BLaER1 treated with 17β-estradiol and CSF1 and Interleukin-3, amounts not matched to agents 10 nM and 100 nM (cell line): ENCODE results near the gene HHIP.

ENCODE experiments used
- H3K27ac ChIP-seq, 11 experiments: shearing (Covaris generic); formaldehyde crosslinking; 2 replicates each; pipeline ENCODE4 v1.8.1; 2022
- H3K27me3 ChIP-seq, 11 experiments: shearing (Covaris generic); formaldehyde crosslinking; 2 replicates each; pipeline ENCODE4 v1.8.1; 2022
- H3K36me3 ChIP-seq, 11 experiments: shearing (Covaris generic); formaldehyde crosslinking; 2 replicates each; pipeline ENCODE4 v1.8.1; 2022
- H3K4me1 ChIP-seq, 10 experiments: shearing (Covaris generic); formaldehyde crosslinking; 2 replicates each; pipeline ENCODE4 v1.8.1; 2022
- H3K4me2 ChIP-seq, 11 experiments: shearing (Covaris generic); formaldehyde crosslinking; 2 replicates each; pipeline ENCODE4 v1.8.1; 2022
- H3K4me3 ChIP-seq, 10 experiments: shearing (Covaris generic); formaldehyde crosslinking; 2 replicates each; pipeline ENCODE4 v1.8.1; 2022
- H3K9ac ChIP-seq, 11 experiments: shearing (Covaris generic); formaldehyde crosslinking; 2 replicates each; pipeline ENCODE4 v1.8.1; 2022
- H3K9me3 ChIP-seq, 11 experiments: shearing (Covaris generic); formaldehyde crosslinking; replicated peaks in 1 of 11; 2 replicates each; pipeline ENCODE4 v1.8.1; 2022
- H4K20me1 ChIP-seq, 11 experiments: shearing (Covaris generic); formaldehyde crosslinking; 2 replicates each; pipeline ENCODE4 v1.8.1; 2022
- Cebpa-rat ChIP-seq, 11 experiments: shearing (Covaris generic); IDR thresholded peaks; 2 replicates each; pipeline ENCODE4 v1.8.1; 2022

Gene HHIP

DNA sequence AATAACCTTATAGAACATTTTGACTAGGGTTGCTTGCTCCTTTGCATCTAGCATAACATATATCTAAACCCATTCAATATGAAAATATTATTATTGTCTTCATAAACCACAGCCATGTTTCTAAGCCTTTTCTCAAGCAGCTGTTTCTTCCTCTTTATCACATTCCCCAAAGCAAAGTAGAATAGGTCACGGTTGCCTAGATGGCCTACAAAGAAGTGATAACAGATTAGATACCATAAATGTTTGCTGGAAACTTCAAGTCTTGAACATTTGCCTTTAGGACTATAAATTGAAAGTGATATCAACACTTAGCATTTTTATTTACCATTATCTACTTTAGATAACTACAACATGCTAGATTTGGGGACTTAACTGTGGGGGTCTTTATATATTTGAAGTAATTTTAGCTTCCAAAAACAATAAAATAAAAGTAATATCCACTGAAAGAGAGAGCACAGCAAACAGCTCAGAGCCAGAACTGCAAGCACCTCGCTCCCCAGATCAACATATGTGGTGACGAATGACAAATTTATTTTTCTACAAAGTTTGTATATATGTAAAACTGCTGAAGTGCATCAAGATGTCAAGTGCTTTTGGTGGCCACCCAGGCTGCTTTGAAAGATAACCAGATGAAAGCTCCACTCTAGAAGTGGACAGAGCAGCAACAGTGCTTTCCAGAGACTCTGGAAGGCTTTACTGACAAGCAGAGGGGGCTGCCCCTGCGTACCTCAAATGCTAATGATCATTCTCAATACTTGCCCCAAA, 8.0 kb downstream of the HHIP start:
- H3K9ac ChIP-seq = no peak overlapping the region
- H4K20me1 ChIP-seq = no peaks in the 10 kb centered on the region
- peaks cover 0 to 1% (median 0%) of the 10 kb centered on the region in 11 experiments; a peak in 1 of 22 replicates for H3K27me3 ChIP-seq
- peaks cover 0 to 8% (median 4%) of the 10 kb centered on the region in 10 experiments; a peak in 8 of 20 replicates for H3K4me1 ChIP-seq
- no peak overlapping the region for H3K4me2 ChIP-seq
- H3K27ac ChIP-seq = no peak overlapping the region
- H3K9me3 ChIP-seq = no peaks in the 10 kb centered on the region
- H3K36me3 ChIP-seq = no peaks in the 10 kb centered on the region
- H3K4me3 ChIP-seq = no peak overlapping the region
- TF ChIP-seq Cebpa-rat (IDR thresholded peaks at IDR 0.05) = no peak

DNA sequence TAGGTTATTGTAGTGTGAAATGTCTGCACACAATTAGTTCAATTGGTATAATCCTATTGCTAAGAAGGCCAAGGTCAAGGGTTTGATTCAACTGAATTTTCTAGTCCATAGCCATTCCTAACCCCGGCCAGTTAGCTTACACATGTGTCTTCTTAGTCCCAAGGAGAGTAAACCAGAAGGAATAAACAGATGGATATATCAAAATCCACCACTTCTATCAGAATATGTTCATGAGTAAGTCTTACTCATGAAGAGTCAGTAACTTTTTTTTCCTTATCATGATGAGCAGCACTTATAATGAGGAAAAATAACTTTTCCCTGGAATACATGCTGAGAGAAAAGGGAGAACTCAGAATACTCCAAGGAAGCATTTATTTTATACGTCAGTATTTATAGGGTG, 9.5 kb downstream of the HHIP start:
- Histone ChIP-seq H3K9me3 (no peaks in the 10 kb centered on the region), H3K9ac (no peak overlapping the region), H4K20me1 (no peaks in the 10 kb centered on the region), H3K4me3 (no peak overlapping the region), H3K27me3 (no peaks in the 10 kb centered on the region), H3K27ac (no peak overlapping the region), H3K4me1 (peaks cover 0 to 21% (median 12%) of the 10 kb centered on the region in 10 experiments; a peak in 9 of 20 replicates), H3K36me3 (no peaks in the 10 kb centered on the region), H3K4me2 (no peak overlapping the region)
- no peak for TF ChIP-seq Cebpa-rat (IDR thresholded peaks at IDR 0.05)

DNA sequence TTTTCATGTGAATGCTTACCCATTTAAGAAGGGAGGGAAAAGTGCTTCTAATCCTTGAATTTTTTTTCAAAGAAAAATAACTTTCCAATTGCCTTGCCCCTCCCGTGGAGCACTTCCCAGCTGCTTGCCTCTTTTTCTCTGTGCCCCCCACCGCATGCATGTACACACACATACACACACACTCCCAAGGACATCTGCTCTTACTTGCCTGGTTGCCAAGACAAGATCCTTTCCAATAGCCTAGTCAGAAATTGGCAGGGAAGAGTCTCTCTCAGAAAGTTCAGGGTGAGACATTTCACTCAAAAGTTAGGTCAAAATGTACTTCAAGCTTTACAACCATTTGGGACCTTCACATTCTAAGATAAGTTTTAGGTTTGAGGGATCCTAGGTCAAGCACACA, 10.9 kb downstream of the HHIP start:
- no peaks in the 10 kb centered on the region for H3K9me3 ChIP-seq
- no peak for TF ChIP-seq Cebpa-rat (IDR thresholded peaks at IDR 0.05)
- H3K36me3 ChIP-seq = no peaks in the 10 kb centered on the region
- H4K20me1 ChIP-seq = no peaks in the 10 kb centered on the region
- no peaks in the 10 kb centered on the region for H3K27me3 ChIP-seq
- no peak overlapping the region for H3K9ac ChIP-seq
- peaks cover 0 to 21% (median 12%) of the 10 kb centered on the region in 10 experiments; a peak in 9 of 20 replicates for H3K4me1 ChIP-seq
- H3K27ac ChIP-seq = no peak overlapping the region
- H3K4me2 ChIP-seq = no peak overlapping the region
- no peak overlapping the region for H3K4me3 ChIP-seq

DNA sequence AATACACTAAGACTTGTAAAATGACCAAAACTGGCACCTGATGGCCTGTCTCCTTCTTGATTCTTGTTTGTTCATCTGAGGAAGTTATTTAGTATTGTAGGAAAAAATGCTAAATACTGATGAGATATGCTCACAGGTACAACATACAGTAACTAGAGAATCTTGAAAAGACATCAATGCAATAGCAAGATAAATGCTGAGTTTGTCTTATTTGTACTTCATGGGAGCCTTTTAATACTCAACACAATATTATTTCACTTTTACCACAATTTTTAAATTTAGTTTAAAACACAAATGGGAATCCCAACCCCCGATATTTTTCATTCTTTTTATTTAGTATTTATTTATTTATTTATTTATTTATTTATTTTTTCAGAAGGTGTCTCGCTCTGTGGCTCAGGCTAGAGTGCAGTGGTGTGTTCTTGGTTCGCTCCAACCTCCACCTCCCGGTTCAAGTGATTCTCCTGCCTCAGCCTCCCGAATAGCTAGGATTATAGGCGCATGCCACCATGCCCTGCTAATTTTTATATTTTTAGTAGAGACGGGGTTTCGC, 12.1 kb downstream of the HHIP start:
- no peak overlapping the region for H3K4me3 ChIP-seq
- H3K4me2 ChIP-seq = peak overlapping the region in 6 of 11 experiments; percentile 9 to 54 (median 37); a peak in 8 of 22 replicates
- H3K4me1 ChIP-seq = peaks cover 0 to 21% (median 12%) of the 10 kb centered on the region in 10 experiments; a peak in 9 of 20 replicates
- no peaks in the 10 kb centered on the region for H3K27me3 ChIP-seq
- no peaks in the 10 kb centered on the region for H3K36me3 ChIP-seq
- no peak overlapping the region for H3K27ac ChIP-seq
- no peaks in the 10 kb centered on the region for H4K20me1 ChIP-seq
- no peaks in the 10 kb centered on the region for H3K9me3 ChIP-seq
- H3K9ac ChIP-seq = no peak overlapping the region
- TF ChIP-seq Cebpa-rat (IDR thresholded peaks at IDR 0.05) = no peak

DNA sequence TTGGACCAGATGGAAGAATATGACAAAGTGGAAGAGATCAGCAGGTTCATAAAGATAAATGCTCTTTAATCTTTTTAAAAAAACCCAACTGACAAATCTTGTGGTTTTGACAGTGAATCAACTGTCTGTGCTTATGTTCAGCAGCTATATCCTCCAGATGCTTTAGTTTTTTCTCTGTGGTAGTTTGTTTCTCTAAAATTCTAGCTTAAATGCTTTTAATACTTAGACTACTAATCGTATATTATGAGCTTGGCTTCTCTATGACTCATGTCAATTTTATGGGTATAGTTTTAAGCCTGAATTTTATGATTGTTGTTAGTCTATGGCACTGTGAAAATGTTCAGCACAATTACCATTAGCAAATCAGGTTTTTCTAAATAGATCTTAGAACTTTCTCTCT, 12.9 kb downstream of the HHIP start:
- Histone ChIP-seq H3K27me3 (no peaks in the 10 kb centered on the region), H3K4me3 (no peak overlapping the region), H3K9ac (no peak overlapping the region), H3K27ac (no peak overlapping the region), H3K4me1 (peaks cover 0 to 21% (median 12%) of the 10 kb centered on the region in 10 experiments; a peak in 9 of 20 replicates), H3K9me3 (no peaks in the 10 kb centered on the region), H4K20me1 (no peaks in the 10 kb centered on the region), H3K36me3 (no peaks in the 10 kb centered on the region), H3K4me2 (peak overlapping the region in 6 of 11 experiments; percentile 9 to 54 (median 37); a peak in 10 of 22 replicates)
- TF ChIP-seq Cebpa-rat (IDR thresholded peaks at IDR 0.05) = no peak

DNA sequence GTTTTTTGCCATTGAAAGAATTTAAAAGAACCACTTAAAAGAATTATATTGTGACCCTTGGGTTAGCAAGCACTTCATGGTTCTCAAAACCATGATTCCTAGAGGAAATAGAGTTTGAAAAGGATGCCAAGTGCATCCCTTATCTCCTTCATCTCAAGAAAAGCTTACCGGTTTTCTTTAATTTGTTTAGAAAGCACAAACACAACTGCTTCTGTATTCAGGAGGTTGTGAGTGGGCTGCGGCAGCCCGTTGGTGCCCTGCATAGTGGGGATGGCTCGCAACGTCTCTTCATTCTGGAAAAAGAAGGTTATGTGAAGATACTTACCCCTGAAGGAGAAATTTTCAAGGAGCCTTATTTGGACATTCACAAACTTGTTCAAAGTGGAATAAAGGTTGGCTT, 13.5 kb downstream of the HHIP start:
- Histone ChIP-seq H3K27me3 (no peaks in the 10 kb centered on the region), H3K4me1 (peaks cover 0 to 21% (median 12%) of the 10 kb centered on the region in 10 experiments; a peak in 9 of 20 replicates), H3K36me3 (no peaks in the 10 kb centered on the region), H3K27ac (no peak overlapping the region), H3K4me3 (no peak overlapping the region), H3K9me3 (no peaks in the 10 kb centered on the region), H4K20me1 (no peaks in the 10 kb centered on the region), H3K4me2 (peak overlapping the region in 6 of 11 experiments; percentile 9 to 54 (median 37); a peak in 7 of 22 replicates), H3K9ac (no peak overlapping the region)
- no peak for TF ChIP-seq Cebpa-rat (IDR thresholded peaks at IDR 0.05)

DNA sequence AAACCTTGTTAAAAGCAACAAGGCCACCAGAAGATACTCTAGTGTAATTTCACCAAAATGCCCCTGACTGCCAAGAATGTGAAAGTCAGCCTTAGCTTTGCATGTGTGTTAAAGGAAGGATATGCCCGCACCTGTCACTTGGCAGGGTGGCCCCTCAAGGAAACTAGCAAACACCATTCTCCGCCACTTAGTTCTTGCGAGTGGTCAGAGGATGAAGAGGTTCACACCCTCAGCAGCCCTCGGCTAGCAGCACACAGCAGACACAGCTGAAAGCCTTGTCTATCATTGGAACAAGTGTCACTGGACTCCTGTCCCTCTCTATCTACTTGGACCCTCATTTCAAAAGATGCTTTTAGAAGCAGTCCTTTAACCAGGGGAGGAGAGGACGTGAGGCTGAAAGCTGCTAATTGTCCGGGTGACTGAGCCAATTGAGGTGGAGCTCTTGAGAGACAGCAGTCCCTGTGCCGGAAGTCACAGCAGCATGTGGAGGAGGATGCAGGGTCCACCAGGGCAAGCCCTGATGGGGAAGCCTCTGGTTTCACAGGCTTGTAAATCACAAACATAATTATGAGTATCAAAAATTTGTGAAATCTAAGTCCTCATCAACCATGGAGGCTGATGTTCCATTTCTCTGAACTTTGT, 18.0 kb downstream of the HHIP start:
- H4K20me1 ChIP-seq = no peaks in the 10 kb centered on the region
- H3K27ac ChIP-seq = no peak overlapping the region
- H3K9ac ChIP-seq = no peak overlapping the region
- peaks cover 0 to 14% (median 8%) of the 10 kb centered on the region in 10 experiments; a peak in 9 of 20 replicates for H3K4me1 ChIP-seq
- H3K4me2 ChIP-seq = no peak overlapping the region
- TF ChIP-seq Cebpa-rat (IDR thresholded peaks at IDR 0.05) = no peak
- no peaks in the 10 kb centered on the region for H3K9me3 ChIP-seq
- H3K27me3 ChIP-seq = no peaks in the 10 kb centered on the region
- H3K4me3 ChIP-seq = no peak overlapping the region
- H3K36me3 ChIP-seq = no peaks in the 10 kb centered on the region

DNA sequence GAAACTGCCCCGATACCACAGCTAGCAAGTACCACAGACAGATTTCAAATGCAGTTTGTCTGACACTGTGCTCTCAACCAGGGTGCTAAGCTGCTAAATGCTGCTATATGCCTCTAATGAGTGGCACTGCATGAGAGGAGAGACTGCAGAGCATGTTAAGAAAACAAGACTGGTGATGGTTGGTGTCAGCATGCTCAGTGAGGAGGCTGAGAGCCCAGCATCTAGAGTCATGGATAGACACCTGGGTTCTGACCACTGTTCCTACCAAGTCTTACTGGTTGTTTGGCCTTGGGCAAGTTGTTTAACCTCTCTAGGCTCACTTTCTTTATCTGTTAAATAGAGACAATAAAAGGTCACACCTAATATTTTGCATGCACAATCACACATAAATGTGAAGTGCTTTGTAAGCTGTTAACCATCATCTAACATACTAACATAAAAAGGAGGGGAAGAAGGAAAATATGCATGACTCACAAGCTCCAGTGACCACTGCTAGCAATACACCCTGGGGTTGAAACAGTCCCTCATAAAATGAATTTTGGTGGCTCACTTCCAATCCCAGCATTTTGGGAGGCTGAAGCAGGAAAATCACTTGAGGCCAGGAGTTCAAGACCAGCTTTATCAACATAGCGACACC, 20.7 kb downstream of the HHIP start:
- Histone ChIP-seq H3K9ac (no peak overlapping the region), H4K20me1 (no peaks in the 10 kb centered on the region), H3K9me3 (no peaks in the 10 kb centered on the region), H3K4me2 (no peak overlapping the region), H3K36me3 (no peaks in the 10 kb centered on the region), H3K4me3 (no peak overlapping the region), H3K27me3 (no peaks in the 10 kb centered on the region), H3K4me1 (no peaks in the 10 kb centered on the region), H3K27ac (no peak overlapping the region)
- TF ChIP-seq Cebpa-rat (IDR thresholded peaks at IDR 0.05) = no peak

DNA sequence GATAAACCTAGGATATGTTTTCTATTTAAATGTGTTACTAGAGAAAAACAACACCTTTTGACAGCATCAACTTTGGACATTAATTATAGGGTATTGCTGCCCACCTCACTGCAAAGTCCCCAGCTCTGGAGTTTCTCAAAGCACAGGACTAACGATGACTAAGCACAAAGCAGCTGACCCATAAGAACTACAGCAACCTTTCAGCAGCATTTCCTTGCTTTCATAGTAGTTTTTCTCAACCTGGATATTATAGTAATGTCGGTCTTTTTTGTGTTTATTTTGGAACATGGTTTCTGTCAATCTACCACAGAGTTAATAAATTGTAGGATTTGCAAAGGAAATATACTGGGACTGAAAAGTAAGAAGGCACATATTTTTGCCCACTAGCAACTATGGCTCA, 21.5 kb downstream of the HHIP start:
- Histone ChIP-seq H3K4me3 (no peak overlapping the region), H3K4me2 (no peak overlapping the region), H3K4me1 (no peaks in the 10 kb centered on the region), H3K36me3 (no peaks in the 10 kb centered on the region), H3K9ac (no peak overlapping the region), H3K27ac (no peak overlapping the region), H4K20me1 (no peaks in the 10 kb centered on the region), H3K27me3 (no peaks in the 10 kb centered on the region), H3K9me3 (no peaks in the 10 kb centered on the region)
- TF ChIP-seq Cebpa-rat (IDR thresholded peaks at IDR 0.05) = no peak
